H1 (cell line): ENCODE data around the gene PDK2. TPM values are rescaled to one million over a fixed set of nuclear protein-coding genes. Genes with fewer than 3 reads are reported as not detected.

Source experiments
- CTCF ChIA-PET: fragments of 300-600 bp; sonication (Branson Sonifier 250); formaldehyde crosslinking; loops from one replicate; lab custom pipeline; 2021; ENCODE audit not compliant: partially characterized antibody; lab: Charles Lee
- POLR2A ChIA-PET: fragments of 300-600 bp; sonication (Branson Sonifier 250); formaldehyde crosslinking; loops from one replicate; lab custom pipeline; 2021; ENCODE audit warnings: inconsistent platforms; ENCODE audit not compliant: partially characterized antibody; lab: Charles Lee
- DNase-seq, 2 experiments: peaks; one replicate each; pipeline versions ENCODE4 v3.0.0 to v3.0.0-alpha.2; 2010 to 2022; ENCODE audit warnings: low spot score in 2 of 2, low read depth in 1 of 2, mixed read lengths in 1 of 2
- FAIRE-seq: peaks from 2 replicates; lab custom pipeline; 2011; peaks lifted over from hg19 to GRCh38; lab: Jason Lieb, UNC
- H2AFZ ChIP-seq: 2 replicates; pipeline ENCODE4 v1.8.1; 2012; ENCODE audit warnings: low read length, inconsistent platforms
- H2AK5ac ChIP-seq: 2 replicates; pipeline ENCODE4 v1.6.1; 2013; ENCODE audit warnings: low read depth, low read length
- H2BK120ac ChIP-seq: replicated peaks from 2 replicates; pipeline ENCODE3; 2013; ENCODE audit warnings: low read depth, low read length, inconsistent platforms
- H2BK12ac ChIP-seq: 2 replicates; pipeline ENCODE4 v1.6.1; 2013; ENCODE audit warnings: low read depth, low read length
- H2BK15ac ChIP-seq: 2 replicates; pipeline ENCODE4 v1.6.1; 2013; ENCODE audit warnings: low read length
- H2BK20ac ChIP-seq: 2 replicates; pipeline ENCODE4 v1.6.1; 2013; ENCODE audit warnings: low read length
- H2BK5ac ChIP-seq: 2 replicates; pipeline ENCODE4 v1.6.1; 2013; ENCODE audit warnings: low read depth, low read length
- H3K14ac ChIP-seq: 2 replicates; pipeline ENCODE4 v1.6.1; 2013; ENCODE audit warnings: inconsistent platforms; ENCODE audit not compliant: insufficient read length
- H3K18ac ChIP-seq: 2 replicates; pipeline ENCODE4 v1.6.1; 2013; ENCODE audit warnings: low read length; ENCODE audit errors: extremely low read depth
- H3K23ac ChIP-seq: 2 replicates; pipeline ENCODE4 v1.6.1; 2013; ENCODE audit warnings: inconsistent platforms; ENCODE audit not compliant: insufficient read length
- H3K23me2 ChIP-seq: 2 replicates; pipeline ENCODE4 v1.6.1; 2013; ENCODE audit warnings: low read depth, low read length
- H3K27ac ChIP-seq: 2 replicates; pipeline ENCODE4 v1.6.1; 2011; ENCODE audit warnings: low read depth, low read length, inconsistent platforms
- H3K27me3 ChIP-seq, 4 experiments: replicated peaks in 1 of 4; 1 replicate in 1 of 4; 2 replicates in 3 of 4; pipeline versions ENCODE4 v1.6.1 to v1.8.1; 2011 to 2013; ENCODE audit warnings: low read length in 3 of 4, mild to moderate bottlenecking in 3 of 4, inconsistent platforms in 2 of 4, mixed read lengths in 2 of 4, moderate library complexity in 1 of 4; ENCODE audit not compliant: control insufficient read depth in 3 of 4, insufficient read depth in 3 of 4; ENCODE audit errors: extremely low read depth in 1 of 4
- H3K36me3 ChIP-seq, 4 experiments: 2 replicates each; pipeline versions ENCODE4 v1.6.1 to v1.8.1; 2011 to 2013; ENCODE audit warnings: mild to moderate bottlenecking in 4 of 4, low read length in 3 of 4, moderate library complexity in 2 of 4, control low read depth in 1 of 4, inconsistent platforms in 1 of 4; ENCODE audit not compliant: insufficient read depth in 4 of 4, control insufficient read depth in 2 of 4
- H3K4ac ChIP-seq: replicated peaks from 2 replicates; pipeline ENCODE3; 2013; ENCODE audit warnings: low read length, low read depth, mixed read lengths, inconsistent platforms; ENCODE audit not compliant: insufficient read length
- H3K4me1 ChIP-seq, 4 experiments: replicated peaks in 1 of 4; 1 replicate in 1 of 4; 2 replicates in 3 of 4; pipeline versions ENCODE4 v1.6.1 to v1.8.1; 2011 to 2013; ENCODE audit warnings: low read length in 3 of 4, inconsistent platforms in 2 of 4, mixed read lengths in 1 of 4; ENCODE audit not compliant: insufficient read depth in 4 of 4, control insufficient read depth in 3 of 4
- H3K4me2 ChIP-seq, 2 experiments: 2 replicates each; pipeline versions ENCODE4 v1.6.1 to v1.8.1; 2011 to 2013; ENCODE audit warnings: low read depth in 2 of 2, low read length in 2 of 2, control low read depth in 1 of 2, inconsistent platforms in 1 of 2, mild to moderate bottlenecking in 1 of 2; ENCODE audit not compliant: insufficient read depth in 1 of 2
- H3K4me3 ChIP-seq, 4 experiments: fragments of 200-600, 300-600 bp in 1 of 4; sonication (generic), shearing (Covaris generic), sonication (Bioruptor Twin) in 1 of 4; 2 replicates each; pipeline versions ENCODE4 v1.5.1 to v1.8.1; 2011 to 2016; ENCODE audit warnings: low read length in 4 of 4, low read depth in 3 of 4, control low read depth in 2 of 4, inconsistent platforms in 2 of 4, mild to moderate bottlenecking in 2 of 4, mixed read lengths in 1 of 4, moderate library complexity in 1 of 4; ENCODE audit not compliant: insufficient read depth in 2 of 4; ENCODE audit errors: extremely low read depth in 1 of 4
- H3K56ac ChIP-seq: replicated peaks from 2 replicates; pipeline ENCODE3; 2013; ENCODE audit warnings: low read depth, mild to moderate bottlenecking, mixed read lengths, low read length, inconsistent platforms; ENCODE audit not compliant: insufficient read length
- H3K79me1 ChIP-seq: 2 replicates; pipeline ENCODE4 v1.6.1; 2013; ENCODE audit warnings: low read depth, low read length, control low read depth
- H3K79me2 ChIP-seq, 2 experiments: 2 replicates each; pipeline versions ENCODE4 v1.6.1 to v1.8.1; 2012 to 2013; ENCODE audit warnings: low read length in 2 of 2, mild to moderate bottlenecking in 2 of 2, inconsistent platforms in 1 of 2; ENCODE audit not compliant: insufficient read depth in 2 of 2, control insufficient read depth in 1 of 2
- H3K9ac ChIP-seq, 4 experiments: replicated peaks in 1 of 4; 1 replicate in 1 of 4; 2 replicates in 3 of 4; pipeline versions ENCODE4 v1.6.1 to v1.8.1; 2011 to 2013; ENCODE audit warnings: low read depth in 3 of 4, low read length in 3 of 4, control low read depth in 2 of 4, mild to moderate bottlenecking in 2 of 4, moderate library complexity in 2 of 4, inconsistent platforms in 1 of 4; ENCODE audit errors: extremely low read depth in 1 of 4
- H3K9me3 ChIP-seq, 2 experiments: 2 replicates each; pipeline versions ENCODE4 v1.6.1 to v1.8.1; 2012 to 2013; ENCODE audit warnings: mild to moderate bottlenecking in 2 of 2, moderate library complexity in 2 of 2, control low read depth in 1 of 2, inconsistent platforms in 1 of 2, low read depth in 1 of 2, low read length in 1 of 2, mixed read lengths in 1 of 2; ENCODE audit not compliant: insufficient read depth in 2 of 2
- H4K20me1 ChIP-seq, 2 experiments: replicated peaks in 1 of 2; 2 replicates each; pipeline versions ENCODE3 to v1.8.1; 2011 to 2013; ENCODE audit warnings: inconsistent platforms in 2 of 2, low read length in 2 of 2, mild to moderate bottlenecking in 1 of 2; ENCODE audit not compliant: insufficient read depth in 2 of 2, control insufficient read depth in 1 of 2
- H4K5ac ChIP-seq: 2 replicates; pipeline ENCODE4 v1.6.1; 2013; ENCODE audit warnings: low read length, low read depth, mixed read lengths, inconsistent platforms; ENCODE audit not compliant: insufficient read length
- H4K8ac ChIP-seq: 2 replicates; pipeline ENCODE4 v1.8.0; 2013; ENCODE audit warnings: mild to moderate bottlenecking, moderate library complexity, low read length, inconsistent platforms; ENCODE audit not compliant: insufficient read depth; ENCODE audit errors: extremely low read depth
- H4K91ac ChIP-seq: replicated peaks from 2 replicates; pipeline ENCODE3; 2013; ENCODE audit warnings: low read length, mixed read lengths, inconsistent platforms; ENCODE audit not compliant: insufficient read length
- RBBP5 ChIP-seq: IDR thresholded peaks from 2 replicates; pipeline ENCODE4 v1.7.1; 2012; ENCODE audit warnings: low read depth, mild to moderate bottlenecking, inconsistent platforms, low read length, moderate library complexity, borderline replicate concordance
- TCF12 ChIP-seq: IDR thresholded peaks from 2 replicates; pipeline ENCODE4 v1.6.1; 2011; ENCODE audit warnings: low read depth, mild to moderate bottlenecking, low read length
- WGBS, 2 experiments: shearing (Covaris generic) in 1 of 2; methylation state at CpG; one replicate each; pipeline versions ENCODE4 v1.1.6 to v1.1.7; 2013 to 2015; ENCODE audit warnings: low lambda C conversion rate in 2 of 2, mixed read lengths in 2 of 2, inconsistent platforms in 1 of 2, low coverage in 1 of 2, missing lambda C conversion rate in 1 of 2; ENCODE audit not compliant: insufficient replicate concordance in 2 of 2, insufficient coverage in 1 of 2, insufficient read length in 1 of 2; ENCODE audit errors: extremely low coverage in 1 of 2, missing lambda C conversion rate in 1 of 2; 5-methylcytosine and 5-hydroxymethylcytosine counted together
- polyA plus RNA-seq, 7 experiments: library from polyadenylated mRNA; depleted of rRNA in 3 of 7; stranded (reverse) in 5 of 7; unstranded in 2 of 7; fragments of >200 nt in 5 of 7; fragments of 200-250 nt in 2 of 7; gene quantifications; 1 replicate in 5 of 7; 2 replicates in 1 of 7; 4 replicates in 1 of 7; pipeline versions ENCODE4 v1.2.1 to v1.2.3, GENCODE V29; 2011 to 2013; ENCODE audit warnings: missing spikeins in 2 of 7, mixed read lengths in 2 of 7
- total RNA-seq: library from RNA; stranded (reverse); fragmentation: NEBNext Ultra II Directional; extraction: Animal tissue kit (Norgen Biotek cat#: 25700); gene quantifications from 2 replicates; pipeline ENCODE4 v1.2.1, GENCODE V29; 2021
- TF ChIP-seq, protein P1 (sequence below): IDR thresholded peaks from 2 replicates; pipeline ENCODE4 v1.6.1; 2012; ENCODE audit warnings: inconsistent platforms

The PDK2 gene
- total and polyA plus RNA-seq, 2 of the 8 experiments (the other 6 are each of a cell fraction or from before 2014, with no cell fraction given): 18.3 to 121 TPM

DNA sequence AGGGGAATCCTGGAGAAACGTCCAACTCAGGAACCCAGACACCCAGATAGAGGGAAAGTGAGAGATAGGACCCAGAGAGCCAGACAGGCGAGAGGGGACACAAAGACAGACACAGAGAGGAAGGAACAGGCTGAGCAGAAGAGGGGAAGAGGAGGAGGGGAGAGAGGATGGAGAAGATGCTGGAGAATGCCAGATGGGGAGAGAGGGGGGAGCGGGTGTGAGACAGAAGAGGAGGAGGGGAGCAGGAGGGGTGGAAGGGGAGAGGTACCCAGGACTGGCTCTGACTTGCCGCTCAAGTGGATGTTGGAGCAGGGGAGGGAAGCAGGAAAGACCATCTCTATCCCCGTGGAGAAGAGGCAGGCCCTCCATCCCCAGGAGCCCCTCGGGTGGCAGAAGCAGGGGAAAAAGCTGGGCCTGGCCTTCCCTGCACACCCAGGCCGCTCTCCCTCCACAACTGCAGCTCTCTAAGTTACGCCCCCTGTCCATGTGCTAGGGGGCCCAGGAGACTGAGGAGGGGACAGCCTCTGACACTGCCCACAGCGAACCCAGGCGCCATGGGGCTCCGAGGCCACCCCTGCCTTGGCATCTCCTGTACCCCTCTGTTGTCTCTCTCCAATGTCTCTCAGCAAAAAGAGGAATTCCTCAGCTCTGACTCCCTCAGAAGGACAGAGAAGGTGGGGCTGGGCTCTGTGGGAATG, 50.5 kb downstream of the PDK2 start:
- Histone ChIP-seq H3K4ac (no peak overlapping the region), H2AFZ (no peak overlapping the region), H3K36me3 (peaks cover 0 to 6% (median 2%) of the 10 kb centered on the region in 4 experiments; a peak in 2 of 8 replicates), H3K27ac (no peak overlapping the region), H2BK12ac (no peak overlapping the region), H4K20me1 (peaks cover 9 to 16% of the 10 kb centered on the region in 2 experiments), H2BK5ac (no peak overlapping the region), H3K14ac (no peak overlapping the region), H2AK5ac (no peak overlapping the region), H4K8ac (no peak overlapping the region; the same call in 1 of the 2 replicates), H4K5ac (no peak overlapping the region), H3K79me2 (no peaks in the 10 kb centered on the region; a peak in 1 of 4 replicates), H3K9me3 (no peaks in the 10 kb centered on the region), H2BK20ac (no peak overlapping the region), H3K79me1 (peaks cover 8% of the 10 kb centered on the region), H3K23ac (no peak overlapping the region), H3K4me2 (no peak overlapping the region), H2BK120ac (no peak overlapping the region), H3K18ac (no peak overlapping the region), H2BK15ac (no peak overlapping the region), H3K56ac (no peak overlapping the region), H3K4me1 (peaks cover 0 to 28% (median 12%) of the 10 kb centered on the region in 4 experiments; a peak in 6 of 7 replicates), H4K91ac (no peak overlapping the region), H3K4me3 (no peak overlapping the region), H3K23me2 (peaks cover 19% of the 10 kb centered on the region), H3K27me3 (peaks cover 2 to 17% (median 15%) of the 10 kb centered on the region in 4 experiments; a peak in 6 of 7 replicates), H3K9ac (no peak overlapping the region)
- ChIA-PET POLR2A (interaction anchor here (0.6 to 1.5 kb wide), 5 partner anchors 9 to 1839 kb away, joined by 3 to 4 read pairs (median 4); partner anchors contain the start of gene XYLT2), CTCF (interaction anchor here (0.6 to 21.6 kb wide), 22 partner anchors 3 to 184 kb away, joined by 3 to 299 read pairs (median 6); partner anchors contain the start of genes ITGA3, PDK2, PPP1R9B and SAMD14)
- WGBS, 2 experiments: 84% methylated on average over 8 of the region's 11 CpGs; no CpG with 5 or more reads in 1 of the 2 experiments
- DNase-seq (no peak), FAIRE-seq (no peak)
- TF ChIP-seq RBBP5 (no peak), TCF12 (no peak)
- TF ChIP-seq, protein P1, sequence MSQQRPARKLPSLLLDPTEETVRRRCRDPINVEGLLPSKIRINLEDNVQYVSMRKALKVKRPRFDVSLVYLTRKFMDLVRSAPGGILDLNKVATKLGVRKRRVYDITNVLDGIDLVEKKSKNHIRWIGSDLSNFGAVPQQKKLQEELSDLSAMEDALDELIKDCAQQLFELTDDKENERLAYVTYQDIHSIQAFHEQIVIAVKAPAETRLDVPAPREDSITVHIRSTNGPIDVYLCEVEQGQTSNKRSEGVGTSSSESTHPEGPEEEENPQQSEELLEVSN: no peak
